Lung (tissue), 12 donors: ENCODE data around the gene PTPRT. TPM values are rescaled to one million over a fixed set of nuclear protein-coding genes. Genes with fewer than 3 reads are reported as not detected.

ENCODE experiments used
- ATAC-seq: fragments of 200-7000 bp; cut with Tn5 transposase; one replicate; pipeline ENCODE4 v1.9.1; 2020; ENCODE audit warnings: moderate number of reproducible peaks; ENCODE audit not compliant: insufficient read depth, low FRiP score
- DNase-seq, 3 donors: peaks; one replicate each; pipeline ENCODE4 v3.0.0-alpha.2; 2013 to 2017
- H3K27ac ChIP-seq, 2 donors: one replicate each; pipeline ENCODE4 v1.5.1; 2013; ENCODE audit warnings: mild to moderate bottlenecking in 2 of 2, moderate library complexity in 2 of 2, control low read depth in 1 of 2, inconsistent platforms in 1 of 2, low read depth in 1 of 2, low read length in 1 of 2
- H3K27me3 ChIP-seq, 3 donors: one replicate each; pipeline ENCODE4 v1.5.1; 2013; ENCODE audit warnings: low read length in 2 of 3; ENCODE audit not compliant: control insufficient read depth in 3 of 3, insufficient read depth in 3 of 3
- H3K36me3 ChIP-seq, 4 donors: one replicate each; pipeline ENCODE4 v1.5.1; 2013; ENCODE audit warnings: low read length in 4 of 4, mild to moderate bottlenecking in 1 of 4, moderate library complexity in 1 of 4; ENCODE audit not compliant: control insufficient read depth in 4 of 4, insufficient read depth in 4 of 4
- H3K4me1 ChIP-seq, 5 donors: one replicate each; pipeline ENCODE4 v1.5.1; 2013; ENCODE audit warnings: low read length in 5 of 5, mild to moderate bottlenecking in 2 of 5, moderate library complexity in 1 of 5; ENCODE audit not compliant: control insufficient read depth in 5 of 5, insufficient read depth in 5 of 5
- H3K4me3 ChIP-seq: one replicate; pipeline ENCODE4 v1.5.1; 2013; ENCODE audit warnings: mild to moderate bottlenecking, control low read depth, moderate library complexity
- H3K9ac ChIP-seq, 2 donors: one replicate each; pipeline ENCODE4 v1.5.1; 2013; ENCODE audit warnings: low read length in 2 of 2, control low read depth in 1 of 2; ENCODE audit not compliant: insufficient read depth in 1 of 2
- H3K9me3 ChIP-seq, 4 donors: one replicate each; pipeline ENCODE4 v1.5.1; 2013; ENCODE audit warnings: low read length in 3 of 4, mild to moderate bottlenecking in 1 of 4, moderate library complexity in 1 of 4; ENCODE audit not compliant: control insufficient read depth in 4 of 4, insufficient read depth in 3 of 4
- WGBS, 2 donors: extraction: QIAGEN DNeasy Blood & Tissue Kit; methylation state at CpG; one replicate each; pipeline ENCODE4 v1.1.7; 2013; 5-methylcytosine and 5-hydroxymethylcytosine counted together
- polyA plus RNA-seq, 2 donors: library from polyadenylated mRNA; stranded (reverse); fragments of 200-250 nt; gene quantifications; one replicate each; pipeline ENCODE4 v1.2.1, GENCODE V29; 2013
- total RNA-seq, 2 donors: library from RNA; depleted of rRNA in 1 of 2; stranded (reverse); fragments of >200 nt in 1 of 2; gene quantifications; one replicate each; pipeline ENCODE4 v1.2.1, GENCODE V29; 2014 to 2021
- TF ChIP-seq, protein P1 (sequence below): IDR thresholded peaks from 2 replicates; pipeline ENCODE4 v1.5.1; 2012; ENCODE audit warnings: mild to moderate bottlenecking; ENCODE audit errors: control extremely low read depth, extremely low read depth
- donor health status: control.
- donor health status: control.
- donor health status: Bipolar disorder and iron deficiency.
- donor health status: healthy.
- donor health status: DM: yes; HTN: yes; CAD: no.

Gene PTPRT
- total and polyA plus RNA-seq, 4 donors: 0.37 to 13.8 (median 6.1) TPM

- no peak for ATAC-seq
- Histone ChIP-seq H3K9ac (no peak overlapping the region), H3K4me3 (no peak overlapping the region), H3K27me3 (no peaks in the 10 kb centered on the region), H3K9me3 (peaks cover 0 to 2% (median 0%) of the 10 kb centered on the region in 4 donors), H3K4me1 (no peaks in the 10 kb centered on the region), H3K27ac (no peak overlapping the region), H3K36me3 (no peaks in the 10 kb centered on the region)
- WGBS, 2 donors: 58 to 75% methylated on average over 4 of the region's 4 CpGs
- no peak for DNase-seq
- TF ChIP-seq, protein P1, sequence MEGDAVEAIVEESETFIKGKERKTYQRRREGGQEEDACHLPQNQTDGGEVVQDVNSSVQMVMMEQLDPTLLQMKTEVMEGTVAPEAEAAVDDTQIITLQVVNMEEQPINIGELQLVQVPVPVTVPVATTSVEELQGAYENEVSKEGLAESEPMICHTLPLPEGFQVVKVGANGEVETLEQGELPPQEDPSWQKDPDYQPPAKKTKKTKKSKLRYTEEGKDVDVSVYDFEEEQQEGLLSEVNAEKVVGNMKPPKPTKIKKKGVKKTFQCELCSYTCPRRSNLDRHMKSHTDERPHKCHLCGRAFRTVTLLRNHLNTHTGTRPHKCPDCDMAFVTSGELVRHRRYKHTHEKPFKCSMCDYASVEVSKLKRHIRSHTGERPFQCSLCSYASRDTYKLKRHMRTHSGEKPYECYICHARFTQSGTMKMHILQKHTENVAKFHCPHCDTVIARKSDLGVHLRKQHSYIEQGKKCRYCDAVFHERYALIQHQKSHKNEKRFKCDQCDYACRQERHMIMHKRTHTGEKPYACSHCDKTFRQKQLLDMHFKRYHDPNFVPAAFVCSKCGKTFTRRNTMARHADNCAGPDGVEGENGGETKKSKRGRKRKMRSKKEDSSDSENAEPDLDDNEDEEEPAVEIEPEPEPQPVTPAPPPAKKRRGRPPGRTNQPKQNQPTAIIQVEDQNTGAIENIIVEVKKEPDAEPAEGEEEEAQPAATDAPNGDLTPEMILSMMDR: no peak
Observed at GRCh38 chr20:42183147-42183546, 1006.6 kb downstream of the PTPRT start.

DNA sequence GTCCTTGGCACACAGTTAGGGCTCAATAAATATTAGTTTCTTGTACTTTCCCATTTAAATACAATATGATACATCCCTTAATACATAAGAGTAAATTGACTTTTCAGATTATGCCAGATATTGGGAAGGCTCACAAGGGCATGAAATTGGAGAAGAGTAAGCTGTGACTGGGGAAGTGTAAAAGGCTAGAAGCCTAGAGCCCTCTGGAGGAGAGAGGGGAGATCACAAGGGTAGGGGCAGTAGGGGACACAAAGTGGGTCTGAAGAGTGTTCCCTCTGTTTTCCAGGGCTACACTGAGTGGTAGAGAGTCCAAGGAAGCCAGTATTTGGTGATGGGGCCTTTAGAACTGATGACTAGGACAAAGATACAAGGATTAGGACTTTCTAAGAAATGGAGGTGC lies 1008.6 kb downstream of the PTPRT start:
- no peak overlapping the region for H3K9ac ChIP-seq
- TF ChIP-seq, protein P1: no peak
- no peaks in the 10 kb centered on the region for H3K27me3 ChIP-seq
- no peak overlapping the region for H3K4me3 ChIP-seq
- H3K4me1 ChIP-seq: no peaks in the 10 kb centered on the region
- H3K27ac ChIP-seq: no peak overlapping the region
- H3K9me3 ChIP-seq: peaks cover 0 to 2% (median 0%) of the 10 kb centered on the region in 4 donors
- no peaks in the 10 kb centered on the region for H3K36me3 ChIP-seq
- ATAC-seq: no peak
- DNase-seq: no peak

GRCh38 chr20:42179768-42180167 lies 1009.9 kb downstream of the PTPRT start:
- H3K4me3 ChIP-seq: no peak overlapping the region

More at GRCh38 chr20:42179768-42180167, 1009.9 kb downstream of the PTPRT start:
- Histone ChIP-seq H3K27me3 (no peaks in the 10 kb centered on the region), H3K9ac (no peak overlapping the region), H3K27ac (no peak overlapping the region), H3K36me3 (no peaks in the 10 kb centered on the region), H3K4me1 (no peaks in the 10 kb centered on the region), H3K9me3 (peaks cover 0 to 2% (median 0%) of the 10 kb centered on the region in 4 donors)
- DNase-seq (peak; percentile 9 to 79 (median 32)), ATAC-seq (no peak)
- TF ChIP-seq, protein P1: no peak
- WGBS, 2 donors: 28 to 33% methylated on average over 4 of the region's 4 CpGs
